CD4-positive, alpha-beta T cell treated with Interleukin-4 for 1 hour (primary cell): Measurements from ENCODE around the gene SORCS2.

Experiments
- DNase-seq, 2 donors: peaks; one replicate each; pipeline ENCODE4 v3.0.0-alpha.2; 2020 to 2022

SORCS2 gene

GRCh38 chr4:7397206-7398103 is 205.1 kb downstream of the SORCS2 start:
- DNase-seq: no peak

- DNase-seq: no peak
Measured at GRCh38 chr4:7398104-7398423, 205.7 kb downstream of the SORCS2 start.

DNA sequence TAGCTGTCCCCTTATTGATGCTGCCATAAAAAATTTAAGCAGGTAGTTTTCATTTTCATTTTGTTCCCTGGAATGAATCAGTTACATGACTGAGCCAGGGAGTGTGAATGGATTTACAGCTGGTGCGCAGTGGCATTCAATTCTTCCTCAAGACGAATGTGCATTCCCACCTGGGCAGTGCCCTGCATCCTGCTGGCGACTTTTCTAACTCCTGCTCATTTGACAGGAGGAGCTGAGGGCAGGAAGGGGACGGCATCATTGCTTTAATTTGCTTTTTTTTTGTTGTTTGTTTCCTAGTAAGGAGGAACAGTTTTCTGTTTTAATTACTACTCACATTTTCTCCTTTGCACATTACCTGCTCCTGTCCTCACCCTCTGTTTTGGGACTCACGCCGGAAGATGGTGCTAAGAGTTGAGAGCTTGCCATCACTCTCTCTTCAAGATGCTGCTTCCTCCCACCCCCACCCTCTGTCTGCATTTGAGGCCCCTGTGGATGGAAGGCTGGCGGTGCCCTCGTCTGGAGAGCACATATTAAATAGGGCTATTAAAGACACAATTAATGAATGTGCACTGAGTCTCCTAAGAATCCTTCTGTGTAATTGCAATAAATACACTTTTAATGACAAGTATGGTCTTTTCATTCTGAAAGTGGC is 206.6 kb downstream of the SORCS2 start:
- no peak for DNase-seq

- no peak for DNase-seq
Measured at GRCh38 chr4:7399440-7400234, 207.3 kb downstream of the SORCS2 start.

DNA sequence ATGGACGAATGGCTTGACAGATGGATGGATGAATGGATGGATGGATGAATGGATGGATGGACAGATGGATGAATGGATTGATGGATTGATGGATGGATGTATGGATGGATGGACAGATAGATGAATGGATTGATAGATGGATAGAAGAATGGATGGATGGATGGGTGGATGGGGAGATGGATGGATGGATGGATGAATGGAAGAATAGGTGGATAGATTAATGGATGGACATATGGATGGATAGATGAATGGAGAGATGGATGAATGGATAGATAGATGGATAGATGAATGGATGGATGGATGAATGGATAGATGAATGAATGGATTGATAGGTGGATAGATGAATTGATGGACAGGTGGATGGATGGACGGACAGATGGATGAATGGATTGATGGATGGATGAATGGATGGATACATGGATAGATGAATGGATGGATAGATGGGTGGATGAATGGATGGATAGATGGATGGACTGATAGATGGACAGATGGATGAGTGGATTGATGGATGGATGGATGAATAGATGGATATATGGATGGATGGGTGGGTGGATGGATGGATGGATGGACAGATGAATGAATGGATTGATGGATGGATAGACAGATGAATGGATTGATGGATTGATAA is 208.4 kb downstream of the SORCS2 start:
- DNase-seq: no peak

GRCh38 chr4:7402526-7402925 is 210.2 kb downstream of the SORCS2 start:
- no peak for DNase-seq

DNA sequence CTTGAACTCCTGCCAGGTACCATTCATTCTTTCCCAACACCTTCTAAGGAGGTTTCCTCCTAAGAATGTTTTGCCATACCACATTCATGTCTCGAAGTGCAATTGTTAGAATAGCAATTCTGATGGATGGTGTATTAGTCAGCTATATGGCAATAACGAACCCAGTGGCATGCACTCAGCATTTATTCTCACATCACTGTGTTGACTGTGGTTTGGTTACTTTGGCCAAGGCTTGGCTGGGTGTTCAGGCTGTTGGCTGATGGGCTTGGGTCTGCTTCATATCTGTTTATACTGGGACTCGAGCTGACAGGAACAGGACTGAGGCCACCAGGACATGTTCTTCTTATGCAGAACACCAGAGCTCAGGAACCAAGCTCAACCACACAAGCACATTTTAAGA is 210.7 kb downstream of the SORCS2 start:
- no peak for DNase-seq

DNA sequence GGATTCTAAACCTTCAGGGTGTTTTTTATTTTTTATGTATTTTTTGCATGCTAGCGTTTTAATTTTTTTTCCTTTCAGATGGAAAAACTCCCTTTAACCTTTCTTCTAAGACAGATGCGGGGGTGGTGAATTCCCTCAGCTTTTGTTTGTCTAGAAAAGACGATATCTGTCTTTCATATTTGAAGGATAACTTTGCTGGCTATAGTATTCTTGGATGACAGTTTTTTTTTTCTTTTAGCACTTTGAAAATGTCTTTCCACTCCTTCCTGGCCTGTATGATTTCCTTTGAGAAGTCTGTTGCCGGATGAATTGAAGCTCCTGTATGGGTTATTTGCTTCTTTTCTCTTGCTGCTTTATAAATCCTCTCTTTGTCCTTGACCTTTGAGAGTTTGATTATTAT is 215.8 kb downstream of the SORCS2 start:
- no peak for DNase-seq

DNA sequence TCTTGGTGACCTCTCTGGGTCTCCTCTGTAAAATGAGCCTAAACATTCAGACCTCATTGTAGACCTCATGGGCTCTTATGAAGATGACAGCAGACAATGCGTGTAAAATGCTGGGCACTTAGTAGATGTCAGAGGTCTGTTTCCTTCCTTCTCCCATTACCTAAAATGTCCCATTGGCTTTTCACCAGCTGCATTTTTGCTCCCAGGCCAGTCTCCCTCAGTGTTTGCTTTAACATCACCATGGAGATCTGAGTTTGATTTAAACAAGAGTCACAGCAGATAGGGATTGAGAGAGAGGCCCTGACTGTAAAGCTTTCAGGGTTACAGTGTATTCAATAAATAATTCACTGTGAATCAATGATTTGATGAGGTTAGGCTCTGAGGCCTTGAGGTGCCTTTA is 218.1 kb downstream of the SORCS2 start:
- DNase-seq: no peak

- no peak for DNase-seq
Measured at GRCh38 chr4:7411491-7411890, 219.2 kb downstream of the SORCS2 start.

GRCh38 chr4:7411896-7412553 is 219.7 kb downstream of the SORCS2 start:
- peak in 1 of 2 donors; percentile 1 for DNase-seq

DNA sequence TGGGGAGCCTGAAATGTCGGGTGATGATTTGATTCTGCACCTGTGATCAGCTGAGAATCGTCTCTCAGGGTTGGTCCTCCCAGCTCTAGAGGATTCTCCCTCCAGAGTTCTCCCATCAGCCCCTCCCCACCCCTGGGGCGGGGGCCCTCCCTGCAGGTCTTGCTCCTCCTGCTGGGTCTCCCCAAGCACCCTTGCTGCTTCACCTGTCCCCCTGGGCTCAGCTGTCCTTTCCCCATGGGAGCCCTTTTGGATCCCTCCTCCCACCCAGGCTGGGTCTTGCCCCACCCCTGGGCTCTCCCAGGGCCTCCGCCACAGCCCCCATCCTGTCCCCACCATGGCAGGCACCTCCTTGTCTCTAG is 220.2 kb downstream of the SORCS2 start:
- peak in 1 of 2 donors; percentile 5 for DNase-seq

- peak in 1 of 2 donors; percentile 3 for DNase-seq
Measured at GRCh38 chr4:7414046-7414445, 221.7 kb downstream of the SORCS2 start.

GRCh38 chr4:7414736-7415510 is 222.6 kb downstream of the SORCS2 start:
- peak in 1 of 2 donors; percentile 4 for DNase-seq

GRCh38 chr4:7415927-7416686 is 223.8 kb downstream of the SORCS2 start:
- DNase-seq: peak in 1 of 2 donors; percentile 5

- peak in 1 of 2 donors; percentile 8 for DNase-seq
Measured at GRCh38 chr4:7416745-7417432, 224.6 kb downstream of the SORCS2 start.

GRCh38 chr4:7417639-7418038 is 225.3 kb downstream of the SORCS2 start:
- no peak for DNase-seq

- no peak for DNase-seq
Measured at GRCh38 chr4:7418131-7418943, 226.0 kb downstream of the SORCS2 start.

GRCh38 chr4:7419961-7420660 is 227.8 kb downstream of the SORCS2 start:
- no peak for DNase-seq
